AG09319 (cell line): Measurements from ENCODE around the gene ST7.

Experiments used
- DNase-seq: peaks from one replicate; pipeline ENCODE4 v3.0.0-alpha.2; 2010; ENCODE audit warnings: low read depth; ENCODE audit errors: extremely low read depth
- TF ChIP-seq, protein P1 (sequence below): IDR thresholded peaks from 2 replicates; pipeline ENCODE4 v1.5.1; 2011; ENCODE audit warnings: low read depth, mild to moderate bottlenecking, inconsistent platforms, low read length, moderate library complexity

ST7 gene

DNA sequence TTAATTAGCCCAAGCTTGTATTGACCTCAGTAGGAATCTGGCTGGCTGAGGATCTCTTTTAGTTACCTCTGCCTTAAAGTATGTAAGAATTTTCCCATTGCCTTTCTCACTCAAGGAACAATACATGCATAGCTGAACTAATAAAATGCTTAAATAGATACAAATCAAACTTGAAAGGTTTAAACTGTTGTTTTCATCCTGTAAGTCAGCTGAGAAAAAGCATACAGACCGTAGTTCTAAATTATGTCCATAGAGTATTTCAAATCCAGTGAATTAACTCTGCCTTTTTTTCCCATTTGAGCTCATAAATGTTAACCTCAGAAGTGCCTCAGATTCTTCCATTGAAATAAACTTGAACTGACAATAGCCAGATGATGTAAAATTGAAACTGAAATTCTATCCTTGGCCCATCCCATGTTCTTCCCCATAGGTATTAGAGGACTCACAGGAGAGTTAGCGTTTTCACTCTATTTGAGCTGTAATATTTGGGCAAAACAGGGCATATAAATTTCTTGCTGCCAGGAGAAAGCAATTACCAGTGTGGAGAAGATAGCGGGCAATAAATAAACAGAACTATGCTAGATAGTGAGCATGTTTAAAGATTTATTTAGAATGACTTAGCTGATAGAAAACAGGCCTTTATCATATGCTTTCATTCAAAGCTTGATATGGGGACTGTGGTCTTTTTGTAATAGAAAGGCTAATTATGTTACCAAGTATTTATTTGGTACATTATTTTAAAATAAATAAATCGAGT lies 205.8 kb downstream of the ST7 start:
- TF ChIP-seq, protein P1, sequence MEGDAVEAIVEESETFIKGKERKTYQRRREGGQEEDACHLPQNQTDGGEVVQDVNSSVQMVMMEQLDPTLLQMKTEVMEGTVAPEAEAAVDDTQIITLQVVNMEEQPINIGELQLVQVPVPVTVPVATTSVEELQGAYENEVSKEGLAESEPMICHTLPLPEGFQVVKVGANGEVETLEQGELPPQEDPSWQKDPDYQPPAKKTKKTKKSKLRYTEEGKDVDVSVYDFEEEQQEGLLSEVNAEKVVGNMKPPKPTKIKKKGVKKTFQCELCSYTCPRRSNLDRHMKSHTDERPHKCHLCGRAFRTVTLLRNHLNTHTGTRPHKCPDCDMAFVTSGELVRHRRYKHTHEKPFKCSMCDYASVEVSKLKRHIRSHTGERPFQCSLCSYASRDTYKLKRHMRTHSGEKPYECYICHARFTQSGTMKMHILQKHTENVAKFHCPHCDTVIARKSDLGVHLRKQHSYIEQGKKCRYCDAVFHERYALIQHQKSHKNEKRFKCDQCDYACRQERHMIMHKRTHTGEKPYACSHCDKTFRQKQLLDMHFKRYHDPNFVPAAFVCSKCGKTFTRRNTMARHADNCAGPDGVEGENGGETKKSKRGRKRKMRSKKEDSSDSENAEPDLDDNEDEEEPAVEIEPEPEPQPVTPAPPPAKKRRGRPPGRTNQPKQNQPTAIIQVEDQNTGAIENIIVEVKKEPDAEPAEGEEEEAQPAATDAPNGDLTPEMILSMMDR, result no peak
- no peak for DNase-seq

DNA sequence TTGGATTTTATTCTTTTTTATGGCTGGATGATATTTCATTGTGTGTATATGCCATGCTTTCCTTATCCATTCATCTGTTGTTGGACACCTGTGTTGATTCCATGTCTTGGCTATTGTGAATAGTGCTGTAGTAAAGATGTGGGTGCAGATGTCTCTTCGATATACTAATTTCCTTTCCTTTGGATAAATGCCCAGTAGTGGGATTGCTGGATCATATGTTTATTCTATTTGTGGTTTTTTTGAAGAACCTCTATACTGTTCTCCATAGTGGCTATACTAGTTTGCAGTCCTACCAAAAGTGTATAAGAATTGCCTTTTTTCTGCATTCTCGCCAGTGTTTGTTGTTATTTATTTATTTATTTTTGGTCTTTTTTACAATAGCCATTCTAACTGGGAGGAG lies 209.8 kb downstream of the ST7 start:
- DNase-seq, result no peak
- TF ChIP-seq, protein P1, result no peak

DNA sequence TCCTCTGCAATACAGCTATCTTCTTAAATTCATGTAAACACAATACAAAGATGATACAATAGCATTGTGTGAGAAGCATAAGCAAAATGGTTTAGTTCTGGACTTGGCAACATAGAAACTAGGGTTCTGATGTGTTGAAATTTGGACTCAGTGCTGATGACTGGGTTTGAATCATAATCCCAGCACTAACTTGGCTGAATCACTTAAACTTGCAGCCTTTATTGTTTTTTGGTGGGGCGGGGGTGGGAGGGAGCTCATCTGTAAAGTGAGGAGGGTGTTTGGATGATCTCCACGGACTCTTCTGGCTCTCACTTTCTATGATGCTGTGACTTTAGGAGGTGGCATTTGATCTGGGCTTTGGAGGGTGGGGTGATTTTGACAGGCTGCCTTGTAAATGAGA lies 211.3 kb downstream of the ST7 start:
- no peak for DNase-seq
- TF ChIP-seq, protein P1, result no peak

DNA sequence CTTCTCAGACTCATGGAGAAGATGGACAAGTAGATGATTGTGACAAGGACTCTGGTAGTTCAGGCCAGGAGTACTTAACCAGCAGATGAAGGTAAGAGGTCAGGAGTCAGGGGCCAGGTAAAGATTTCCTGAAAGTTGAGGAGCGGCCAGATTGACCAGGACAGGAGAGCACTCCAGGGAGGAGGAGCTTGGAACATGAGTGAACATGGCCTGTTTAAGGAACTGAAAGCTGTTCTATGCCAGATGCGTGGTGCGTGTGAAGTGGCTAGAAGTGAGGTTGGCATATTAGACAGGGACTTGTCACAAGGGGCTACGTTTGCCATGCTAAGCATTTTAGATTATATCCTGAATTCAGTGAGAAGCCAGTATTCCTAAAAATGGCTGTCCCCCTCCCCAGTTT lies 212.4 kb downstream of the ST7 start:
- no peak for DNase-seq
- TF ChIP-seq, protein P1, result no peak

DNA sequence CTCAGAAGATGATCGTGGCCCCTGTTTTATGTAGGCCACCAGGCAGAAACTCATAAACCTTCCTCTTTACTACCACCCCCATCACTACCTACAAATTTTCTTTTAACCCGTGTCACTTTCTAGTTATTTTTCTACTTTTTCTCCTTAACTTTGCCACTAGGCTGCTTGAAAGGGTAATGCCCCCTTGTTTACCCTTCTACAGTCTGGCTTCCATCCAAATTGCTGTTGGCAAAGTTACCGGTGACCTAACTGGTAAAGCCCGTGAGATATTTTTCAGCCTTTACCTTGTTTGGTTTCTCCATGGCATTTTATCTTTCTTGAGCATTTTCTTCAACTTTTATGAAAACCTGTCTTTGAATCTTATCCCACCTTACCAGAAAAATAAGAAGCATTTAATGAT lies 216.6 kb downstream of the ST7 start:
- no peak for DNase-seq
- TF ChIP-seq, protein P1, result no peak

DNA sequence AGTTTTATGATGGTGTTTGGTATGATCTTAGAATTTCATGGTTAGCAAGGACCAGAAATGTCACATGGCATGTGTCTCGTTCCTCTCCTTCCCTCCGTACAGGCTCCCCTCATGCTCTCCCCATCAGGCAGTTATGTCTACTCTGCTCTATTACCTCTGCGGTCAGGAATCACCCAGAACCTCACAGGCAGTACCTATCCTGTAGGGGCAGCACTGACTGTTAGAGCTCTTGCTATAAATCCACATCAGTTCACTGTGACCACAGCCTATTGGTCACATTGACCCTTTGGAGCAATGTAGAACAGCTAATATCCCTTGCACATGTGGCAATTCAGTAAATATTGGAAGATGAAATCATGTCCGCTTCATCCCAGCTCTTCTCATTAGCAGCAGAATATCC lies 217.8 kb downstream of the ST7 start:
- DNase-seq, result no peak
- TF ChIP-seq, protein P1, result no peak

DNA sequence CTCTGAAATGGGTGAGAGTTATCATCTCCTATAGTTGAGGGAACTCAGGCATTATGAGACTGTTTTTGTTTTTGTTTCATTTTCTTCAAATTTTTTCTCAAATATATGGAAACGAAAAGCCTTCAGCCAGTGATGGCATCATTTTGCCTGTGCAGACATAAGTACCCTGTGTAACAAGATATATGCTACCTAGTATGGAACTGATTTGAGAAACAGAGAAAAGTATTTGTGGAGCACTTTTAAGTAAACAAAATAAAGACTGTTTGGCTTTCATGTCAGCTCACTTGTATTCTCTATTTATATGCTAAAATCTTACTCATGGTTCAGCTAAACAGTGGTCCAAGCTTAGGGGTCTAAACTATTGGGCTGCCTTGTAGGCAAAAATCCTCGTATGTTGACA lies 219.0 kb downstream of the ST7 start:
- no peak for DNase-seq
- TF ChIP-seq, protein P1, result no peak
